Right lobe of liver (tissue), 6 donors: ENCODE results near the gene COL5A3. TPM values are rescaled to one million over a fixed set of nuclear protein-coding genes. Genes with fewer than 3 reads are reported as not detected.

Experiments used
- ATAC-seq, 4 donors: fragments of 200-7000 bp; cut with Tn5 transposase; one replicate each; pipeline ENCODE4 v1.9.1; 2020; ENCODE audit warnings: mild to moderate bottlenecking in 4 of 4, moderate library complexity in 4 of 4
- DNase-seq, 3 donors: peaks; one replicate each; pipeline ENCODE4 v3.0.0-alpha.2; 2020
- H3K27ac ChIP-seq, 3 donors: fragments of 200-600 bp; one replicate each; pipeline ENCODE4 v1.8.0; 2022
- H3K27me3 ChIP-seq, 2 donors: fragments of 200-600 bp; one replicate each; pipeline ENCODE4 v1.8.0; 2022
- H3K36me3 ChIP-seq, 4 donors: fragments of 200-600 bp; sonication (generic) in 1 of 4; one replicate each; pipeline versions ENCODE4 v1.5.1 to v1.8.0; 2017 to 2022; ENCODE audit warnings: control low read depth in 1 of 4
- H3K4me1 ChIP-seq, 4 donors: fragments of 200-600 bp; sonication (generic) in 1 of 4; one replicate each; pipeline versions ENCODE4 v1.5.1 to v1.8.0; 2017 to 2022; ENCODE audit warnings: control low read depth in 1 of 4
- H3K4me3 ChIP-seq, 3 donors: fragments of 200-600 bp; one replicate each; pipeline ENCODE4 v1.8.0; 2022
- H3K9me3 ChIP-seq, 4 donors: fragments of 200-600 bp; sonication (generic) in 1 of 4; one replicate each; pipeline versions ENCODE4 v1.5.1 to v1.8.0; 2017 to 2022; ENCODE audit warnings: control low read depth in 1 of 4
- POLR2A ChIP-seq: fragments of 450-650 bp; IDR thresholded peaks from one replicate; pipeline ENCODE4 v1.6.1; 2017; ENCODE audit warnings: antibody characterized with exemption, mild to moderate bottlenecking
- WGBS: methylation state at CpG from one replicate; pipeline ENCODE4 v1.1.6; 2018; ENCODE audit warnings: low coverage, low lambda C conversion rate; ENCODE audit not compliant: insufficient coverage; ENCODE audit errors: missing lambda C conversion rate; 5-methylcytosine and 5-hydroxymethylcytosine counted together
- intact Hi-C, 2 donors: fragments of 100-400 bp; cut with DNase I; formaldehyde crosslinking; loops; one replicate each; pipeline versions ENCODE4 v1.11.2 to v1.14.1; 2022
- total RNA-seq, 6 experiments: library from RNA; depleted of rRNA in 2 of 6; stranded (reverse); fragments of >200 nt in 2 of 6; fragmentation: NEBNext Ultra II Directional in 3 of 6; extraction: Animal tissue kit (Norgen Biotek cat#: 25700) in 3 of 6; gene quantifications; one replicate each; pipeline versions ENCODE4 v1.1.0 to v1.2.4, GENCODE V29; 2016 to 2023
- TF ChIP-seq, protein P1 (sequence below), 4 donors: fragments of 200-600 bp in 3 of 4; fragments of 450-650 bp in 1 of 4; IDR thresholded peaks; one replicate each; pipeline versions ENCODE4 v1.5.1 to v1.8.0; 2016 to 2022; ENCODE audit warnings: antibody characterized with exemption in 4 of 4, mild to moderate bottlenecking in 2 of 4
- donor health status: DM: no; HTN: yes; CAD: no.
- donor health status: DM: no; HTN: no; CAD: no.
- donor health status: DM: no; HTN: no; CAD: no.
- donor health status: DM: no; HTN: yes; CAD: no.
- donor health status: DM: no; HTN: yes; CAD: no.

The COL5A3 gene
- total RNA-seq, 6 experiments from 2014 or later: 3.3 to 20.2 (median 9.4) TPM

DNA sequence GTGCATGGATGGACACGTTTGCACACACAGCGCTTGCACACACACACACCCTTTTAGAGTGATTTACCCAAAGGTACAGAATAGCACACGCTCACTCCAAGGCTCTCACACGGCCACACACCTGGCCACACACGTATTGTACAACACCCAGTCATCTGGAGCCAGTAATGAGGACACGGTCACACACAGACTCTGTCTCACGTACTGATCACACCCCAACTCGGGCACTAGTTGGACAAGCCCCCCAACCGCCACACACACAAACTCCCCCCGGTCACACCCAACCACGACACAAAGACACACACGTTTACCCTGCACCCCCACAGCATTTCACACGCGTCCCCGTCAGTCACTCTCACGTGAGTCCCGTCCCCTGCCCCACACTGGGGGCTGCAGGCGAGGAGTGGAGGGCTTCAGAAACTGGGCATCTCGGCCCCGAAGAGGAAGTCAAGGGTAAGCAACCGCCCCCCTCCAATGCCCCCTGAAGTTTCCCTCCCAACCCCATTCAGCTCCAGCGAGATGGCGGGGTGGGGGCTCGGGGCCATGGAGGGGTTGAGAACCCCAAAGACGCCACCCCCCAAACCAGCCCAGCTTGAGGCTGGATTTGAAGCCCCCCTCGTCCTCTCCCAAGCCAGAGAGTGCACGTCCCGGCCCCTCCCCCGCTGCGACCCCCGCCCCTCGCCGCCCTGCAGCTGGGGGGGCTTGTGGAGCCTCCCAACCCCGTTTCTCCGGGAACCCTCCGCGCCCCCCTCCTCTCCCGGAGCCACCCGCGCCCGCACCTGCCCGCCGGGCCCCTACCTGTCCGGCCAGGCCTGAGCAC lies 74.6 kb downstream of the COL5A3 start:
- Histone ChIP-seq H3K4me1 (peaks cover 0 to 15% (median 2%) of the 10 kb centered on the region in 4 donors), H3K4me3 (peak overlapping the region; percentile 23 to 51 (median 38)), H3K27ac (no peak overlapping the region), H3K9me3 (no peaks in the 10 kb centered on the region), H3K27me3 (no peaks in the 10 kb centered on the region), H3K36me3 (no peaks in the 10 kb centered on the region)
- DNase-seq (no peak), ATAC-seq (peak; percentile 35 to 40 (median 38))
- TF ChIP-seq, protein P1, sequence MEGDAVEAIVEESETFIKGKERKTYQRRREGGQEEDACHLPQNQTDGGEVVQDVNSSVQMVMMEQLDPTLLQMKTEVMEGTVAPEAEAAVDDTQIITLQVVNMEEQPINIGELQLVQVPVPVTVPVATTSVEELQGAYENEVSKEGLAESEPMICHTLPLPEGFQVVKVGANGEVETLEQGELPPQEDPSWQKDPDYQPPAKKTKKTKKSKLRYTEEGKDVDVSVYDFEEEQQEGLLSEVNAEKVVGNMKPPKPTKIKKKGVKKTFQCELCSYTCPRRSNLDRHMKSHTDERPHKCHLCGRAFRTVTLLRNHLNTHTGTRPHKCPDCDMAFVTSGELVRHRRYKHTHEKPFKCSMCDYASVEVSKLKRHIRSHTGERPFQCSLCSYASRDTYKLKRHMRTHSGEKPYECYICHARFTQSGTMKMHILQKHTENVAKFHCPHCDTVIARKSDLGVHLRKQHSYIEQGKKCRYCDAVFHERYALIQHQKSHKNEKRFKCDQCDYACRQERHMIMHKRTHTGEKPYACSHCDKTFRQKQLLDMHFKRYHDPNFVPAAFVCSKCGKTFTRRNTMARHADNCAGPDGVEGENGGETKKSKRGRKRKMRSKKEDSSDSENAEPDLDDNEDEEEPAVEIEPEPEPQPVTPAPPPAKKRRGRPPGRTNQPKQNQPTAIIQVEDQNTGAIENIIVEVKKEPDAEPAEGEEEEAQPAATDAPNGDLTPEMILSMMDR (IDR thresholded peaks at IDR 0.05): no peak
- no peak for TF ChIP-seq POLR2A
- intact Hi-C loops: loop anchor here in 1 of 2 donors (10.0 kb wide), 1 partner anchor 89 kb away; no protein-coding TSS in a partner anchor
- 1% methylated on average over 17 of the region's 44 CpGs for WGBS

DNA sequence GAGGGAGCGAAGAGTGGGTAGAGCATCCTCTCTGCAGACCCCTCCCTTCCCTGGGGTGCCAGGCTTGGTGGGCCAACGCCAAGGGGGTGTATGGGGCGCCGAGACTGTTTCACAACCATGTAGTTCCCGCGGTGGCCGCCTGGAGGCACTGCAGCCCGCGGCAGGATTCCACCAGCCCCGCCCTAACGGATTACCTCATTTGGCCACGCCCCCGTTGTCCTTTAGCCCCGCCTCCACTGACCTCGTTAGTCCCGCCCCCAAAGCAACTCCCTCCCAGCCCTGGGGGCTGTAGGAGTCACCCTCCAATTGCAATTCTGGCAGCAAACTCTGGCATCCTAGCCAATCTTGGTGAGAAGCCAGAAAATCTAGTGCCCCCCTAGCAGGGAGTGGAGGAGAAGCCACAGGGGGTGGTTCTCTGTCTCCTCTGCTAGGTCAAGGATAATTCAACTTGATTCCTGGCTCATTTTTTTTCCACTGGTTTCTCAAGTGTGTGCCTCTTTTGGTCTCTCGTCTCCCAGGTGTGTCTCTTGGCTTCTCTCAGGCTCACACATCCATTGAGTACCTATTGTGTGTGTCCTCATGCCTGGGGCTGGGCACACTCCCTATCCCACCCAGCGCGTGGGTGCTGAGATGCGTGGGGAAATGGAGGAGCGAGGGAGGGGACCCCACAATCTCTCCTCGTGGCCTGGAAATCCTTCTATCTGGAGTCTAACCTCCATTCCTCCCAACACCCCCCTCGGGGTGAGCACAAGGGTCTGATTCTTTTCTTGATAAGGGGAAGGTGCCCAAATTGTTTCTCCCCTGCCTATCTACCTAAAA lies 76.0 kb downstream of the COL5A3 start:
- intact Hi-C loops: loop anchor here (5.0 to 10.0 kb wide), 2 partner anchors 90 to 93 kb away; no protein-coding TSS in a partner anchor
- Histone ChIP-seq H3K27me3 (no peaks in the 10 kb centered on the region), H3K4me3 (no peak overlapping the region), H3K36me3 (no peaks in the 10 kb centered on the region), H3K4me1 (peaks cover 0 to 15% (median 2%) of the 10 kb centered on the region in 4 donors), H3K27ac (no peak overlapping the region), H3K9me3 (no peaks in the 10 kb centered on the region)
- ATAC-seq: peak; percentile 89 to 93 (median 92)
- peak; percentile 69 to 85 (median 72) for DNase-seq
- WGBS: 22% methylated on average over 8 of the region's 23 CpGs
- TF ChIP-seq, protein P1 (IDR thresholded peaks at IDR 0.05): peak; percentile 91 to 98 (median 92)
- no peak for TF ChIP-seq POLR2A

DNA sequence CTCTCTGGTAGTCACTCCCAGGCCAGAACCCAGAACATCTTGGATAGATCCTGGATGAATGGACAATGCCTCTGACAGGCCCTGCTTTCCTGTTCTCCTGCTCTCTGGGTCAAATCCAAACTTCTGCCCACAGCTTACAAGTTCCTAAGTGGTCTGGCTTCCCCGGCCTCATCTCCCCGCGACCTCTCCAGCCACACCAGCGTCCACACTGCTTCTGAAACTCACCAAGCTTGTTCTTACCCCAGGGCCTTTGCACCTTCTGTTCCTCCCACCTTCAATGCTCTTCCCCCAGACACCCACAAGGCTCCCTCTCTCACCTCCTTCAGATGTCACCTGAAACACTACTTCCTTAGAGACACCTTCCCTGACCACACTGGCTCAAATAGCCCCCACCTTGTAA lies 77.5 kb downstream of the COL5A3 start:
- H3K9me3 ChIP-seq: no peaks in the 10 kb centered on the region
- intact Hi-C loops: loop anchor here (5.0 to 10.0 kb wide), 2 partner anchors 92 to 94 kb away; no protein-coding TSS in a partner anchor
- H3K27me3 ChIP-seq: no peaks in the 10 kb centered on the region
- peaks cover 0 to 15% (median 2%) of the 10 kb centered on the region in 4 donors for H3K4me1 ChIP-seq
- H3K36me3 ChIP-seq: no peaks in the 10 kb centered on the region
- no peak for ATAC-seq
- H3K4me3 ChIP-seq: no peak overlapping the region
- no peak overlapping the region for H3K27ac ChIP-seq
- DNase-seq: no peak
- TF ChIP-seq, protein P1 (IDR thresholded peaks at IDR 0.05): no peak
- TF ChIP-seq POLR2A: no peak
- WGBS: 90% methylated on average over 4 of the region's 4 CpGs

DNA sequence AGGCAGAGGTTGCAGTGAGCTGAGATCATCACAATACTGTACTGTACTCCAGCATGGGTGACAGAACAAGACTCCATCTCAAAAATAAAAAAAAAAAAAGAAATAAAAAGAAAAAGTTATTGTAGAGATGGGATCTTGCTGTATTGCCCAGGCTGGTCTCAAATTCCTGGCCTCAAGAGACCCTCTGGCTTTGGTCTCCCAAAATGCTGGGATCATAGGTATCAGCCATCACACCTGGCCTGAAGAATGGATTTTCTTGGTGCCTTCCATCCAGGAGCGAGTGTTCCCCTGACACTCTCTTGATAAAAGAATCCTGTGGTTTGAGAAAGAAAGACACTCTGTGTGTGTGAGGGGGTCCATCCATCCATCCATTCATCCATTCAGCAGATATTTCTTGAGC lies 78.7 kb downstream of the COL5A3 start:
- peaks cover 0 to 11% (median 2%) of the 10 kb centered on the region in 4 donors for H3K4me1 ChIP-seq
- WGBS: 86% methylated on average over 1 of the region's 1 CpG
- H3K36me3 ChIP-seq: no peaks in the 10 kb centered on the region
- H3K27ac ChIP-seq: no peak overlapping the region
- DNase-seq (no peak), ATAC-seq (no peak)
- H3K9me3 ChIP-seq: no peaks in the 10 kb centered on the region
- intact Hi-C loops: loop anchor here (5.0 to 10.0 kb wide), 2 partner anchors 93 to 96 kb away; no protein-coding TSS in a partner anchor
- no peak overlapping the region for H3K4me3 ChIP-seq
- no peaks in the 10 kb centered on the region for H3K27me3 ChIP-seq
- TF ChIP-seq, protein P1 (IDR thresholded peaks at IDR 0.05): no peak
- no peak for TF ChIP-seq POLR2A
